ENCODE measurements around the gene PA2G4.

The PA2G4 gene

GRCh38 chr12:56137853-56138571 lies 33.7 kb downstream of the PA2G4 start:
- in situ Hi-C loops (cut with HindIII; ENCODE audit: low pct_unique_long_range_greater_than_20kb, low sequenced_read_pairs) = no loop called here
- no peak for TF ChIP-seq JUND (IDR thresholded peaks at IDR 0.05; ENCODE audit: low read depth)
- DNase-seq (ENCODE audit: low read depth in 1 of 2, low spot score in 1 of 2) = no peak

GRCh38 chr12:56141946-56142784 lies 37.8 kb downstream of the PA2G4 start:
- no peak for TF ChIP-seq JUND (IDR thresholded peaks at IDR 0.05; ENCODE audit: low read depth)
- in situ Hi-C loops (cut with HindIII; ENCODE audit: low pct_unique_long_range_greater_than_20kb, low sequenced_read_pairs) = no loop called here
- no peak for DNase-seq (ENCODE audit: low read depth in 1 of 2, low spot score in 1 of 2)

GRCh38 chr12:56143217-56143616 lies 38.9 kb downstream of the PA2G4 start:
- no peak for DNase-seq (ENCODE audit: low read depth in 1 of 2, low spot score in 1 of 2)
- in situ Hi-C loops (cut with HindIII; ENCODE audit: low pct_unique_long_range_greater_than_20kb, low sequenced_read_pairs) = no loop called here
- TF ChIP-seq JUND (IDR thresholded peaks at IDR 0.05; ENCODE audit: low read depth) = no peak

GRCh38 chr12:56143870-56144269 lies 39.5 kb downstream of the PA2G4 start:
- in situ Hi-C loops (cut with HindIII; ENCODE audit: low pct_unique_long_range_greater_than_20kb, low sequenced_read_pairs) = no loop called here

GRCh38 chr12:56145217-56145616 lies 40.9 kb downstream of the PA2G4 start:
- in situ Hi-C loops (cut with HindIII; ENCODE audit: low pct_unique_long_range_greater_than_20kb, low sequenced_read_pairs) = no loop called here
- no peak for TF ChIP-seq JUND (IDR thresholded peaks at IDR 0.05; ENCODE audit: low read depth)
- no peak for DNase-seq (ENCODE audit: low read depth in 1 of 2, low spot score in 1 of 2)

More at GRCh38 chr12:56143870-56144269, 39.5 kb downstream of the PA2G4 start:
- DNase-seq (ENCODE audit: low read depth in 1 of 2, low spot score in 1 of 2) = no peak
- no peak for TF ChIP-seq JUND (IDR thresholded peaks at IDR 0.05; ENCODE audit: low read depth)

GRCh38 chr12:56146492-56147460 lies 42.4 kb downstream of the PA2G4 start:
- DNase-seq (ENCODE audit: low read depth in 1 of 2, low spot score in 1 of 2) = no peak
- no peak for TF ChIP-seq JUND (IDR thresholded peaks at IDR 0.05; ENCODE audit: low read depth)
- in situ Hi-C loops (cut with HindIII; ENCODE audit: low pct_unique_long_range_greater_than_20kb, low sequenced_read_pairs) = no loop called here

GRCh38 chr12:56150563-56150962 lies 46.2 kb downstream of the PA2G4 start:
- TF ChIP-seq JUND (IDR thresholded peaks at IDR 0.05; ENCODE audit: low read depth) = no peak
- in situ Hi-C loops (cut with HindIII; ENCODE audit: low pct_unique_long_range_greater_than_20kb, low sequenced_read_pairs) = no loop called here
- DNase-seq (ENCODE audit: low read depth in 1 of 2, low spot score in 1 of 2) = no peak

- TF ChIP-seq JUND (IDR thresholded peaks at IDR 0.05; ENCODE audit: low read depth) = no peak
- in situ Hi-C loops (cut with HindIII; ENCODE audit: low pct_unique_long_range_greater_than_20kb, low sequenced_read_pairs) = no loop called here
- peak; percentile 58 to 79 for DNase-seq (ENCODE audit: low read depth in 1 of 2, low spot score in 1 of 2)
Observed at GRCh38 chr12:56151672-56152131, 47.3 kb downstream of the PA2G4 start.

GRCh38 chr12:56152132-56152755 lies 47.9 kb downstream of the PA2G4 start, which contains the start of gene MYL6B:
TSS of gene MYL6B (plus strand) at chr12:56152587. CDS start at chr12:56153919, 1,332 bp downstream.
- DNase-seq (ENCODE audit: low read depth in 1 of 2, low spot score in 1 of 2) = peak; percentile 80 to 95
- in situ Hi-C loops (cut with HindIII; ENCODE audit: low pct_unique_long_range_greater_than_20kb, low sequenced_read_pairs) = no loop called here
- peak; percentile 51; the same call in 1 of the 2 replicates for TF ChIP-seq JUND (IDR thresholded peaks at IDR 0.05; ENCODE audit: low read depth)

GRCh38 chr12:56152756-56153677 lies 48.7 kb downstream of the PA2G4 start:
- in situ Hi-C loops (cut with HindIII; ENCODE audit: low pct_unique_long_range_greater_than_20kb, low sequenced_read_pairs) = no loop called here
- no peak for TF ChIP-seq JUND (IDR thresholded peaks at IDR 0.05; ENCODE audit: low read depth)
- no peak for DNase-seq (ENCODE audit: low read depth in 1 of 2, low spot score in 1 of 2)

GRCh38 chr12:56153678-56154065 lies 49.3 kb downstream of the PA2G4 start:
- TF ChIP-seq JUND (IDR thresholded peaks at IDR 0.05; ENCODE audit: low read depth) = no peak
- DNase-seq (ENCODE audit: low read depth in 1 of 2, low spot score in 1 of 2) = no peak
- in situ Hi-C loops (cut with HindIII; ENCODE audit: low pct_unique_long_range_greater_than_20kb, low sequenced_read_pairs) = no loop called here
